ENCODE measurements around the gene PPIA.
A peak's percentile ranks its signal among the peaks of the same experiment; 100 is the strongest.
"Not testable (repeated sequence)": the region's sequence is repeated elsewhere in the genome, so short reads cannot be mapped to it uniquely, and the experiment has no call there.

PPIA gene

GRCh38 chr7:44843440-44843839, 47.0 kb downstream of the PPIA start:
- not testable (repeated sequence) for DNase-seq

GRCh38 chr7:44845451-44845850, 49.0 kb downstream of the PPIA start:
- no peak for DNase-seq

GRCh38 chr7:44846390-44846789, 49.9 kb downstream of the PPIA start:
- DNase-seq: not testable (repeated sequence)

GRCh38 chr7:44846816-44847508, 50.5 kb downstream of the PPIA start:
- no peak for DNase-seq

GRCh38 chr7:44847509-44847919, 51.0 kb downstream of the PPIA start:
- DNase-seq: peak; percentile 67

- peak; percentile 79 for DNase-seq
Measured at GRCh38 chr7:44847920-44848634, 51.6 kb downstream of the PPIA start, which contains the start of gene H2AZ2. Gene H2AZ2, minus strand, starts transcription at chr7:44848087. Its CDS starts 116 bp downstream, at chr7:44847971.

GRCh38 chr7:44849259-44849884, 52.9 kb downstream of the PPIA start:
- DNase-seq: no peak

GRCh38 chr7:44849885-44850544, 53.5 kb downstream of the PPIA start:
- no peak for DNase-seq

- DNase-seq: no peak
Measured at GRCh38 chr7:44852590-44852989, 56.1 kb downstream of the PPIA start.

All from 8988T (cell line).